ENCODE results near the gene DES.

The DES gene

DNA sequence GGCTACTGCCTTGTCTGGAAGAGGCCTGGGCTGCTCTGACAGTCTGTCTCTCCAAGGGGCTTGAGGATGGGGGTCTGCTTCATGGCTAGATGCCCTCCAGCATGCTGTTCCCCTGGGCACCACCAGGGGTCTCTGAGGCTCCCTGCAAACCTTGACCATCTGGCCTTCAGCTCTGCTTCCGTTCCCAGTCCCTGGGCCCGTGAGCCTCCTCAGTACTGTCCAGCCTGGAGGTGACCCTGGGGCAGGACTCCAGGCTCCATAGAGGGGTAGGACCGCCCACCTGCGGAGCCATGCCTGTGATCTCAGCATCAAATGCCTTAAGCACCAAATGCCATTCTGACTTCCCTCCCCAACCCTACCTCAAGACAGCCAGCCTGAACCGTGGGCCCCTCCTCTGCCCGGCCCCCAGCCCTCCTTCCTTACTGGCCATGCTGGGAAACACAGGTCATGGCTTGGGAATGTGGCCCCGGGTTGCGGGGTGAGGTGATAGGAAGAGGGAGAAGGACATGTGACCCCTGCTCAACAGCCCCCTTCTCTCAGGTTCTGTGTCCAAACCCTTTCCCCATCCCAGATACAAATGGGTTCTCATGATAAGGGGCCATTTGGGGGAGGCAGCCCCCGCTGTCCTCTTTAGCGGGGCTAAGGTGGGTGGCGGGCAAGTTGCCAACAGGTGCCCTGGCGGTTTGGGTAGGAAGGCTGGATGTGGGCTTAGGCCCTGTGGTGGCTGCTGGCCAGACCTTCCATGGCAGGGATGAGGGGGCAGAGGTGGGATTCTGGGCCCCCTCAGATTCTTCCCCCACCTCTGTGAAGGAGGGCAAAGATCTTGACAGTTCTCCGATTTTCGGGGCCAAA lies 41.5 kb downstream of the DES start:
- peak; percentile 21 to 29 for DNase-seq

DNA sequence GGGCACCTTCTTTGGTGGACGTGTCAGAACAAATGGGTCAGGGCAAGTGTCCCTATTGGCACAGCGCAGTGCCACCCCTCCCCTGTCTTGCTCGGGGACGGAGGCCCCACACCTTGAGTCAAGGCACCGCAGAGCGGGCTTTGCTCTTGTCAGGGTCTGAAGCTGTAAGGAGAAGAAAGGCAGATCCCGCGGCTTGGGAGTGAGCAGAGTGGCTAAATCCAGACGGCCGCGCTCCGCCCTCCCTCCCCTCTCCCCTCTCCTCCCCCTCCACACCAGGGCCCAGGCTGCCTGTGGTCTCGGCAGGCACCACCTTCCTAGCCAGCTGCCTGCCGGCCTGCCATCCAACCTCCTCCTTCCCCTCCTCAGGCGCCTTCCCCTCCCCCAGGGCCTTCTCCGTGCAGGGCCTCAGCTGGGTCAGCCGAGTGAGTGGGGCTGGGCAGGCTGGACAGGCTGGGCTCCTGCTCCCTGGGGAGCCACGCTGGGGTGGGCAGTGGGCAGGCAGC lies 42.3 kb downstream of the DES start:
- DNase-seq, result no peak

DNA sequence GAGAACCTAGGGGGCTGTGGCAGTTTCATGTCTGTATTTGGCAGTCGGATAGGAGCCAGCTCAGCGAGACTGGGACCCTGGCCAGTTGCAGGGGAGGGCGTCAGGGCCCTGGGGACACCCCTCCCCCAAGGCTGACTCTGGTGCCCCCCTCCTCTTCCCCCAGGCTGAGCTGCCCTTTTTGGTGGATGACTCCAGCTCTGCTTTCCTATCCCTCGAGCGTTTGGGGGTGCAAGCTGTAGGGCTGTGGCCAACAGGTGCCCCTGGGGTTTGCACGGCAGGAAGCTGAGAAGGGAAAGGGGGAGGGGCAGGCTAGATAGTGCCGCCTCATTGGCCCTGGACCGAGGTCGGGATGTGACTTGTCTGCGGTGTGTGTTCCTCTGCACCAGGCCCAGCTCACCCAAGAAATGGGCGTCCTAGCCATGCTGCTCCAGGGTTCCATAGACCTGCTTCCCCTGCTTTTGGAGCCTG lies 42.9 kb downstream of the DES start:
- no peak for DNase-seq

DNA sequence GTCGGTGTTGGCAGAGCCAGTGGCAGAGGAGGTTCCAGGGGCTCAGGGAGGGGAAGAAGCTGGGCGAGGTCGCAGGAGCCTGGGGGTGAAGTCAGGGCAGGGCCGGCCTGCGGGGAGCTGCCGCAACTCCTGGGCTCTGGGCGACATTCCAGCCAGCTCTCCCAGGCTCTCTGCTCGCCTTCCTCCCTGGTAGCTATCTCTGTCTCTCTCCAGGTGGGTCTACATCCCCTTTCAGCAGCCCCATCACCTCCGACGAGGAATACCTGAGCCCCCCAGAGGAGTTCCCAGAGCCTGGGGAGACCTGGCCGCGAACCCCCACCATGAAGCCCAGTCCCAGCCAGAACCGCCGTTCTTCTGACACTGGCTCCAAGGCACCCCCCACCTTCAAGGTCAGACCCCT lies 43.5 kb downstream of the DES start:
- DNase-seq, result no peak

DNA sequence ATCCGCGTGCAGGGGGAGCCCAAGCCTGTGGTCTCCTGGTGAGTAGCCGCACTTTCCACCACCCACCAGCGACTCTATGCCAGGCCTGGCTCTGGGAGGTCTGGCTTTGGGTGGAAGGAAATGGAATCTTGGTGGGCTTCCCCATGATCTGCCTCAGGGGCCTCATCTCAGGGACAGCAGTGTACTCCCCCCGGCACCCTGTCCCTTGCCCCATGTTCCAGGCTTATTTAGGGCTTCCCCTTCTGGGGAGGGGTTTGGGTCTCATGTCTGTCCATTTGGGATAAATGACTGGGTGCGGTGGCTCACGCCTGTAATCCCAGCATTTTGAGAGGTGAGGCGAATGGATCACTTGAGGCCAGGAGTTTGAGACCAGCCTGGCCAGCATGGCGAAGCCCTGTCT lies 44.2 kb downstream of the DES start:
- DNase-seq, result no peak

DNA sequence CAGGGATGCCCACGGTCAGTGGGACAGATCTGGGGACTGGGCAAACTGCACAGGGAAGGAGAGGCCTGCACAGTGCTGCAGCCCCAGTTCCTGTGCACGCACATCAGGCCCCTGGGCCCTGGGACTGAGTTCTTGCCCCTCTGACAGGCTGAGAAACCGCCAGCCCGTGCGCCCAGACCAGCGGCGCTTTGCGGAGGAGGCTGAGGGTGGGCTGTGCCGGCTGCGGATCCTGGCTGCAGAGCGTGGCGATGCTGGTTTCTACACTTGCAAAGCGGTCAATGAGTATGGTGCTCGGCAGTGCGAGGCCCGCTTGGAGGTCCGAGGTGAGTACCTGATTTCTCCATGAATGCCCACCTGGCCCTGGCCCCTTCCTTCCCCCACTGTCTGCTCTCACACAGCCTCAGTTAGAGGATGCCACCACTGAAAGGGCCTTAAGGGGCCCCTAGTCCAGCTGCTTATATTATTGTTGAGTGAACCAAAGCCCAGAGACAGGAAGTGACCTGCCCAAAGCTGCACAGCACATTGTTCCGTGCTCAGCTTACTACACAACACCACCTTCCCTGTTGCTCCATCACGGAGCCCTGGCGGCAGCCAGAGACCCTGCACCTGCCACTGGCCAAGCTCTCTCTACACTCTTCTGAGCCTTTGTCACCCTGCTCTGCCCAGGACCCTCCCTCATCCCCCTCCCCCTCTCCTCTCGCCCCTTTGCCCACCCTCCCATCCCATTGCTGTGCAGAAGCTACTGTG lies 46.3 kb downstream of the DES start:
- no peak for DNase-seq

DNA sequence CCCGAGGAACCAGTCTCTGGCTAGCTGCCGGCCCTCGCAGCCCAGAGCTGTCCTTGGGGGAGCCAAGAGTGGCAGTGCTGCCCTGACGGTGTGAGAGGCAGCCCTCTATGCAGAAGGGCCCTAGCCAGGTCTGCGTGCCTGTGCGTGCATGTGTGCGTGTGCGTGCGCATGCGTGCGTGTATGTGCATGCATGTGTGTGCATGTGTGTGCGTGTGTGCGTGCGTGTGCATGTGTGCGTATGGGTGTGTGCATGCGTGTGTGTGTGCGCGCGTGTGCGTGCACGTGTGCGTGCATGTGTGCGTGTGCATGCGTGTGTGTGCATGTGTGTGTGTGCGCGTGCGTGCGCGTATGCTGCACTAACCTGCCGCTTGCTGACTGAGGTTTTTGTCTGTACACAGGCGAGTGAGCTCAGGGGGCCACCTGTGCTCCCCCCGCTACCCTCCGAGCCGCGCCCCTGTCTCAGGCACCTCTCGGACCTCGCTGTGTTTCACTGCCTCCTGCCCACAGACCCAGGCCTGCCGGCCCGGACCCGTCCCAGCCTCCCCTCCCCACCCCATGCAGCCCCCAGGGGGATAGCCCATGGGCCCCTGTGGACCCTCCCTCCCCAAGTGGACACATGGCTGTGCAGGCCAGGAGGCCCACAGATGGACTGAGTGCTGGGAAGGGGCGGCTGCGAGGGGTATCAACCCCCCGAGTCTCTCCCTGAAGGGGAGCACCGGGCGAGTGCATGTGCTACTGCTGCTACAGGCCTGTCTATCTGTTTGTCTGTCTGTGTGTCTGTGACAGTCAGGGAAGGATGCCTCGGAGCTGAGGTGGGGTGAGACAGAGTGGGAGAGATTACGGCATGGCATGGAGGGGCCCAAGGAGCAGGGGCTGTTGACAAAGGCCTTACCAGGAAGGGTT lies 47.7 kb downstream of the DES start:
- DNase-seq, result no peak

DNA sequence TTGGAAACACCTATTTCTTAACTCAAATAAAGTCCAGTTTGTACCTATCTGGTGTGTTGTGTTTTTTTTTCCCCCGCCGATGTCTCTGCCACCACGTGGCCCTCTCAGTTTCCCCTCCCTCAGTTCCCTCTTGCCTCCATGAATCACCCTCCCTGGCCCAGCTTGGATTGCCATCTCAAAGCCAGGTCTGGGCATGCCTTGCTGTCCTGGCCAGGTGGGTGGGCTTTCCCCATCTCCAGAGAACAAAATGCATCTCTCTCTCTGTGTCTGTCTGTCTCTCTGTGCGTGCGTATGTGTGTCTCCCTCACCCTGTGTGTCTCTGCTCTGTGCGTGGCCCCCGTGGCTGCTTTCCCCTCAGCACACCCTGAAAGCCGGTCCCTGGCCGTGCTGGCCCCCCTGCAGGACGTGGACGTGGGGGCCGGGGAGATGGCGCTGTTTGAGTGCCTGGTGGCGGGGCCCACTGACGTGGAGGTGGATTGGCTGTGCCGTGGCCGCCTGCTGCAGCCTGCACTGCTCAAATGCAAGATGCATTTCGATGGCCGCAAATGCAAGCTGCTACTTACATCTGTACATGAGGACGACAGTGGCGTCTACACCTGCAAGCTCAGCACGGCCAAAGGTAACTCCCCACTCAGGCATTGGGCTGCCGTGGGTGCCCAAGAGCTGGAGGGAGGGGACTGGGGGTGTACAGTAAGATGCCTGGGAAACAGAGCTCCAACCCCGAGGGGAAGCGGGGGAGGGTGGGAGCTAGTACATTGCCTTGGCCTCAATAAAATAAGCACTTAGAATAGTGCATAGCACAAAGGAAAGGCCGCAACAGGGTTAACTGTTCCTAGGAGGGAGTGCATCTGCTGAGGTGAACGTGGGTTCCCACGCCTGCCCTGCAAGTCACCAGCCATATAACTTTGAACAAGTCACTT lies 48.9 kb downstream of the DES start:
- DNase-seq, result no peak

DNA sequence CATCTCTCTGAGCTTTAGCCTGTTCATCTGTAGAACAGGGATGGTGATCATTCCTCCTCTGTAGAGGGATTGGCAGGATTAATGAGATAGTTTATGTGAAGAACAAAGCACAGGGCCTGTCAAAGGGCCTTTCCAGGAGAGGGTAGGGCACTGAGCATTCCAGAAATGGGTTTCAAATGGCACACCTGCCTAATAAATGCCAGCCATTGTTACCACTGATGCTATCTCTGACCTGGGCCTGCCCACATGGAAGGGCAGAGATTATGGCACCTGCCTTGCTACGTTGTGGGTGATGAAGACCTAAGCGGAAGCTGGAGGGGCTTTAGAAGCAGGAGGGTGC lies 49.5 kb downstream of the DES start:
- DNase-seq, result no peak

DNA sequence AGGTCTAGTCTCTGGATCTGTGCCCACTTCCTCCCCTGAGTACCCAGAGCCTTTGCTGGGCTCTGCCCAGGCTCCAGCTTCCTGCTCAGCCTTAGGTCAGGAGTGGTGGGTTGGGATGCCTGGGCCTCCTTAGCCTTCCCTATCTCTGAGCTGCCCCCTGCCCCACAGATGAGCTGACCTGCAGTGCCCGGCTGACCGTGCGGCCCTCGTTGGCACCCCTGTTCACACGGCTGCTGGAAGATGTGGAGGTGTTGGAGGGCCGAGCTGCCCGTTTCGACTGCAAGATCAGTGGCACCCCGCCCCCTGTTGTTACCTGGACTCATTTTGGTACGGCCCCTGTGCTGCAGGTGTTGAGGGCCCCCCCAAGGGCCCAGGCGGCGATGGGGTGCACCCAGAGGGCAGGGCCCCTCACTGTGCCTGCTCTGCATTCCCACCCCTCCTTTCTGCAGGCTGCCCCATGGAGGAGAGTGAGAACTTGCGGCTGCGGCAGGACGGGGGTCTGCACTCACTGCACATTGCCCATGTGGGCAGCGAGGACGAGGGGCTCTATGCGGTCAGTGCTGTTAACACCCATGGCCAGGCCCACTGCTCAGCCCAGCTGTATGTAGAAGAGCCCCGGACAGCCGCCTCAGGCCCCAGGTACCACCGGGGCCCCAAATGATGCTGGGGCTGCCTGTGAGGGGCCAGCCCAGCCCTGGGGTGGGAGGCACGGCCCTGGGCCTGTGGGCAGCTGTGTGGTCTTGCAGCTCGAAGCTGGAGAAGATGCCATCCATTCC lies 50.4 kb downstream of the DES start:
- DNase-seq, result no peak

DNA sequence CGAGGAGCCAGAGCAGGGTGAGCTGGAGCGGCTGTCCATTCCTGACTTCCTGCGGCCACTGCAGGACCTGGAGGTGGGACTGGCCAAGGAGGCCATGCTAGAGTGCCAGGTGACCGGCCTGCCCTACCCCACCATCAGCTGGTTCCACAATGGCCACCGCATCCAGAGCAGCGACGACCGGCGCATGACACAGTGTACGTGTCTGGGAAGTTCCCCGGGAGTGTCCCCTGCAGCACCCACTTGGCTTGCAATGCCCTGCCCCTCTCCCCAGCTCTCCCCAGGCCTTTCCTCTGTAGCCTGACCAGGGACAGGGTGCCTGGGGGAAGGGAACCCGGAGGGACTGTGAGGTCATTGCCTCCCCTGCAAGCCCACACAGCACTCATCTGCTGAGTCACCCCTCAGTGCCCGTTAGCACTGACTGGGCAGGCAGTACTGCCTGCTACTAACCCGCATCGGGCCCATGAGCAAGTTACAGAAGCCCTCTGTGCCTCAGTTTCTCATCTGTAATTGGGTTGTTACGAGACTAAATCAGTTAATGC lies 51.1 kb downstream of the DES start:
- DNase-seq, result no peak

DNA sequence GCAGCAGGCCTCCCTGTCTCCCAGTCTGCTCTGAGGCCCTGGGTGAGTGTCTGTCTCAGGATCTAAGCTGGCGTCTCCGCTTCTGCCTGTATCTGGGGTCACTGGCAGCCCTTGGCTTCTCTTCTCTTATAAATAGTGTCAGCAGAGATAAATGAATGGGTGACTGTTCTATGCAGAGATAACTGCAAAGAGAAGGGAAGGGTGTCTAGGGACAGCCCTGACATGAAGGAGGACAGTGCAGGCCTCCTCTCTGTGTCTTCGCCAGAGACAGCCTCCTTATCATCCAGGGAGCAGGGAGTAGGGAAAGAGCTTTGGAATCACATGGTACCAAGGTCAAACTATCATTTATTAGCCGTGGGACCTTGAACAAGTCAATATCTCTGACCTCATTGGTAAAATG lies 52.3 kb downstream of the DES start:
- DNase-seq, result no peak

DNA sequence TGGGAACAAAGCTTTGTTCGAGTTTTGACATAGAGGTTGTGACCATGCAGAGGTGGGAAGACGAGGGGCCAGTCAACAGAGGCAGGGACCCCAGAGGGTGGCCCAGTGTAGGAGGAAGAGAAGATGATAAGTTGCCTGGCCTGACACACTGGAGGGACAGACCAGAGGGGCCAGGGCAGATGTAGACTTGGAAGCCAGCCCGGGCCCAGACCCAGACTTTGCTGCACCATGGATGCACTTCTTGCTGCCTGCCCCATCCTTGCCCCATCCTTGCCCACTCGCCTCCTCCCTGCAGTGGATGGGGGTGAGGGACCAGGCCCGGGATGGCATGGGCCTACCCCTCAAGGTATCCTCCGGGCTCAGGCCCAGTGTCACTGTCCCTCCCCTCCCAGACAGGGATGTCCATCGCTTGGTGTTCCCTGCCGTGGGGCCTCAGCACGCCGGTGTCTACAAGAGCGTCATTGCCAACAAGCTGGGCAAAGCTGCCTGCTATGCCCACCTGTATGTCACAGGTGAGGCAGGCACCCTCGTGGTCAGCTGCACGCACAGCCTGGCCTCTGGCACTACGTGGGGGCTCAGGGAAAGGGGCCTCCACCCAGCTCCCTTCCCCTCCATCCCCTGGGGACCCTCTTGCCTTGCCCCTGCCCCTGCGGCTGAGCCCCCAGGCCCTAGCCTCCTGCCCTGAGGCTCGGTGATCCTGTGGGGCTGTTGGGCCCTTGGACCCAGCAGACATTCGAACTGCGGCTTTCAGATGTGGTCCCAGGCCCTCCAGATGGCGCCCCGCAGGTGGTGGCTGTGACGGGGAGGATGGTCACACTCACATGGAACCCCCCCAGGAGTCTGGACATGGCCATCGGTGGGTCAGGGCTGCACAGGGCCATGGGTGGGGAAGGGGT lies 53.5 kb downstream of the DES start:
- no peak for DNase-seq

DNA sequence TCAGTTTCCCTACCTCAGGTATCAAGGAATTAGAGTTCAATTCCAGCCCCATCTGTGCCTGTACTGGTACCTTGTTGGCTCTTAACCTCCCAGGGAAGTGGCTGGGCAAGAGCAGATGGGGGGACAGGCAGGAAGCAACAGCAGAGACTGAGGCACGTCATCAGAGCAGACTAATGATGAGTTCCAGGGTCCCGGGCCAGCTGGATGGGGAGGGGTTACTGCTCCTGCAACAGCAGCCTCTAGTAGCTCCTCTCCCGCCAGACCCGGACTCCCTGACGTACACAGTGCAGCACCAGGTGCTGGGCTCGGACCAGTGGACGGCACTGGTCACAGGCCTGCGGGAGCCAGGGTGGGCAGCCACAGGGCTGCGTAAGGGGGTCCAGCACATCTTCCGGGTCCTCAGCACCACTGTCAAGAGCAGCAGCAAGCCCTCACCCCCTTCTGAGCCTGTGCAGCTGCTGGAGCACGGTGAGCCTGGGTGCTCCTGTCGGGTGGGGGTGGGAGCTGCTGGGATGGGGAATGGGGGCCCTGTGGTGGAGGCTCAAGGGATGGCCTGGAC lies 54.5 kb downstream of the DES start:
- DNase-seq, result no peak

DNA sequence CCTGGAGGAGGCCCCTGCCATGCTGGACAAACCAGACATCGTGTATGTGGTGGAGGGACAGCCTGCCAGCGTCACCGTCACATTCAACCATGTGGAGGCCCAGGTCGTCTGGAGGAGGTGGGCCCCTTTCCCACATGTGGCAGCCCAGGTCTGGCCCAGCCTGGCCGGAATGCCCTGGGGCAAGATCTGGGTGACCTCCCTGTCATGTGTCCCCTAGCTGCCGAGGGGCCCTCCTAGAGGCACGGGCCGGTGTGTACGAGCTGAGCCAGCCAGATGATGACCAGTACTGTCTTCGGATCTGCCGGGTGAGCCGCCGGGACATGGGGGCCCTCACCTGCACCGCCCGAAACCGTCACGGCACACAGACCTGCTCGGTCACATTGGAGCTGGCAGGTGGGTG lies 55.3 kb downstream of the DES start:
- no peak for DNase-seq

DNA sequence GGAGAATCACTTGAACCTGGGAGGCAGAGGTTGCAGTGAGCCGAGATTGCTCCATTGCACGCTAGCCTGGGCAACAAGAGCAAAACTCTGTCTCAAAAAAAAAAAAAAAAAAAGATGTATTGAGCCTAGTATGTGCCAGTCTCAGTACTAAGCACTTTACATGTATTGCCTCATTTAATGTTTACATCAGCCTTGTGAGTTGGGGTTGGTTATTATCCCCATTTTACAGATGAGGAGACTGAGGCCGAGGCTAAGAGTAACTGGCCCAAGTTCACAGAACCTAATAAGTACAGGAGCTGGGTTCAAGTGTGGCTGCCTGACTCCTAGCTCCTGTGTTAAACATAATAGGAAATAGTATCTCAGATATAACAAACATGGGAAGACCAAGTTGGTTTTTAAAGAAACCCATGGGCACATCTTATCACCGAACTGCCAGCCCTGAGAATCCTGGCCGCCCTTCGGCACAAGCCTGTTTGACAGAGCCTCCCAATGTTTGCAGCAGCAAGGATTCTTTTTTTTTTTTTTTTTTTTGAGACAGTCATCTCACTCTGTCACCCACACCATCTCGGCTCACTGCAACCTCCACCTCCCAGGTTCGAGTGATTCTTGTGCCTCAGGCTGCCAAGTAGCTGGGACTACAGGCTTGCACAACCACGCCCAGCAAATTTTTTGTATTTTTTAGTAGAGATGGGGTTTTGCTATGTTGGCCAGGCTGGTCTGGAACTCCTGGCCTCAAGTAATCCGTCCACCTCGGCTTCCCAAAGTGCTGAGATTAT lies 56.3 kb downstream of the DES start:
- no peak for DNase-seq

DNA sequence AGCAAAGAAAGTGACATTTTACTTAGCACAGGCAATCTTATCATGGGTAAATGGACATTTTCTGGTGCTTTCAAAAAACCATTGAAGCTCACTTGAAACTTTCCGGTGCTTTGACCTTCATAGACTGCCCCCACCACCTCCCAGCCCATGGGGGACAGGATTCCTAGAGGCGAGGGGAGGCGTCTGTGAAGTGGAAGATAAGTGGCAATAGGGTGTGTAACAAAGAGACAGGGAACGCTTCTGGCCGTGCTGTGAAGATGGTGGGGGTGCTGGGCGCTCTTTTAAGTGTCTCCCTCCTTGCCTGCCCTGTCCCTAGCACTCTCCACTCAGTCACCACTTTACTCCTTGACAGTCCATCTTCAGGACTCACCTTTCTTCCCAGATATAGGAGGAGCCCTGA lies 57.1 kb downstream of the DES start:
- DNase-seq, result no peak

All from CD4-positive, alpha-beta T cell treated with Interleukin-1 beta for 1 hour (primary cell).